ENCODE measurements around the gene TCF25. TPM values are rescaled to one million over a fixed set of nuclear protein-coding genes. Genes with fewer than 3 reads are reported as not detected.

TCF25 gene
- total RNA-seq, 1 donor from 2014 or later, result 201 TPM

- Mint-ChIP-seq H3K27me3 (ENCODE audit: insufficient read depth) (no peaks in the 10 kb centered on the region), H3K27ac (no peak overlapping the region), H3K4me3 (no peak overlapping the region), H3K9me3 (no peaks in the 10 kb centered on the region), H3K36me3 (ENCODE audit: low read depth) (peaks cover 11% of the 10 kb centered on the region), H3K4me1 (ENCODE audit: low read depth) (no peaks in the 10 kb centered on the region)
- intact Hi-C loops (cut with micrococcal nuclease), result no loop called here
- no peak for DNase-seq (ENCODE audit: low spot score)
These were observed 83.3 kb downstream of the TCF25 start for GRCh38 chr16:89956505-89957215.

DNA sequence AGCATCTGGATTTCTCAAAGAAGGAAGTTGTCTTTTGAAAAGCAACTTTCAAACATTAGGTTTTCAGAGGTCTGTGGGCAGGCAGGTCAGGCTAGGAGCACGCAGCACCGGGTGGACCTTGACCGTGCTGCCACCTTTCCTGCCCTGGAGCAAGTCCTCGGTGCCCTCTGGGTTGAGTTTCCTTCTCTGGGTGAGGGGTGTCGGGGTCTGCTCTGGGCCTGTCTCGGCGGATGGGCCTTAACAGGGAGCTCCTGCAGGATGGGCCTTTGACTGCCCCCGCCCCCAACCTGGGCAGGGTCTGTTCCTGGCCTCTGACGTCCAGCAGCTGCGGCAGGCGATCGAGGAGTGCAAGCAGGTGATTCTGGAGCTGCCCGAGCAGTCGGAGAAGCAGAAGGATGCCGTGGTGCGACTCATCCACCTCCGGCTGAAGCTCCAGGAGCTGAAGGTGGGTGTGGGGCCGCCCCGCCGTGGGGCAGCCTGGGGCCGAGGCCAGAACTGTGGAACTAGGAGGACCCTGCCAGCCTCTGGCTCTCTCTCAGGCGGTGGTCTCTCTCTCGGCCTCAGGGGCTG lies 83.9 kb downstream of the TCF25 start:
- intact Hi-C loops (cut with micrococcal nuclease), result no loop called here
- H3K27me3 Mint-ChIP-seq (ENCODE audit: insufficient read depth), result no peaks in the 10 kb centered on the region
- H3K9me3 Mint-ChIP-seq, result no peaks in the 10 kb centered on the region
- H3K36me3 Mint-ChIP-seq (ENCODE audit: low read depth), result peaks cover 11% of the 10 kb centered on the region
- H3K4me1 Mint-ChIP-seq (ENCODE audit: low read depth), result no peaks in the 10 kb centered on the region
- DNase-seq (ENCODE audit: low spot score), result no peak
- H3K27ac Mint-ChIP-seq, result no peak overlapping the region
- H3K4me3 Mint-ChIP-seq, result no peak overlapping the region

- no peak overlapping the region for H3K4me3 Mint-ChIP-seq
These were observed 84.7 kb downstream of the TCF25 start for GRCh38 chr16:89958068-89958467.

GRCh38 chr16:89958596-89958995 lies 85.2 kb downstream of the TCF25 start:
- Mint-ChIP-seq H3K27ac (no peak overlapping the region), H3K9me3 (no peaks in the 10 kb centered on the region), H3K4me3 (no peak overlapping the region), H3K4me1 (ENCODE audit: low read depth) (no peaks in the 10 kb centered on the region), H3K27me3 (ENCODE audit: insufficient read depth) (no peaks in the 10 kb centered on the region), H3K36me3 (ENCODE audit: low read depth) (peaks cover 12% of the 10 kb centered on the region)
- DNase-seq (ENCODE audit: low spot score), result no peak
- intact Hi-C loops (cut with micrococcal nuclease), result no loop called here

More at GRCh38 chr16:89958068-89958467, 84.7 kb downstream of the TCF25 start:
- Mint-ChIP-seq H3K27ac (no peak overlapping the region), H3K9me3 (no peaks in the 10 kb centered on the region), H3K4me1 (ENCODE audit: low read depth) (no peaks in the 10 kb centered on the region), H3K36me3 (ENCODE audit: low read depth) (peaks cover 11% of the 10 kb centered on the region), H3K27me3 (ENCODE audit: insufficient read depth) (no peaks in the 10 kb centered on the region)
- intact Hi-C loops (cut with micrococcal nuclease), result no loop called here
- no peak for DNase-seq (ENCODE audit: low spot score)

DNA sequence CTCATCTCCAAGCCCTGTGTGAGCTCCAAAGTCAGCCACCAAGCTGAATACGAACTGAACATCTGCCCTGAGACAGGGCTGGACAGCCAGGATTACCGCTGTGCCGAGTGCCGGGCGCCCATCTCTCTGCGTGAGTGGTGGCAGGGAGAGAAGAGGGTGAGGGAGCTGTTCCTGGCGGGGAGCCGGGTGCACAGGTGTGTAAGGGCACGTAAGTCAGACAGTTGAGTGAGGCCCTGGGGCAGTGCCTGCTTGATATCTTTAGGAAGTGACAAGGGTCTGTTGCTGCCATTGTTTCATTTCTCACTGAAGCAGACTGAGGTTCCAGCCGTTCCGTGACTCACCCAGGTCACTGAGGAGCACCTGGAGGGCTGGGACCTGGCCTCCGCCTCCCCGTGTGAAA lies 87.6 kb downstream of the TCF25 start:
- intact Hi-C loops (cut with micrococcal nuclease), result no loop called here
- H3K4me3 Mint-ChIP-seq, result no peak overlapping the region
- H3K27me3 Mint-ChIP-seq (ENCODE audit: insufficient read depth), result no peaks in the 10 kb centered on the region

More for the DNA sequence above, 87.6 kb downstream of the TCF25 start:
- Mint-ChIP-seq H3K36me3 (ENCODE audit: low read depth) (peaks cover 13% of the 10 kb centered on the region), H3K4me1 (ENCODE audit: low read depth) (no peaks in the 10 kb centered on the region), H3K27ac (no peak overlapping the region), H3K9me3 (no peaks in the 10 kb centered on the region)
- DNase-seq (ENCODE audit: low spot score), result no peak

Other genes starting within 250 kb of the TCF25 start
- 85.7 and 87.7 TPM in 2 replicates for gene CHMP1A, start 215.9 kb upstream of the TCF25 start, total RNA-seq
- gene SPATA33, start 215.8 kb upstream of the TCF25 start, total RNA-seq, result 15.1 and 16.1 TPM in 2 replicates
- gene CDK10, start 186.9 kb upstream of the TCF25 start, total RNA-seq, result 93.9 and 99.6 TPM in 2 replicates
- gene SPATA2L, start 171.9 kb upstream of the TCF25 start, total RNA-seq, result 14.1 and 15.2 TPM in 2 replicates
- gene VPS9D1, start 152.7 kb upstream of the TCF25 start, total RNA-seq, result 4.9 and 5.9 TPM in 2 replicates
- 34.2 and 36.4 TPM in 2 replicates for gene ZNF276, start 152.1 kb upstream of the TCF25 start, total RNA-seq
- gene FANCA, start 56.9 kb upstream of the TCF25 start, total RNA-seq, result 210 and 221 TPM in 2 replicates
- gene SPIRE2, start 45.1 kb upstream of the TCF25 start, total RNA-seq, result 1.5 and 2.7 TPM in 2 replicates
- gene MC1R, start 45.3 kb downstream of the TCF25 start, total RNA-seq, result 5.5 and 5.6 TPM in 2 replicates
- 2.0 and 2.6 TPM in 2 replicates for gene TUBB3, start 49.8 kb downstream of the TCF25 start, total RNA-seq
- gene DEF8, start 75.2 kb downstream of the TCF25 start, total RNA-seq, result 42.5 and 43.9 TPM in 2 replicates
- 0.18 TPM in 1 of 2 replicates, not detected in the other for gene DBNDD1, start 145.9 kb downstream of the TCF25 start, total RNA-seq
- not detected in 2 replicates for gene PRDM7, start 203.7 kb downstream of the TCF25 start, total RNA-seq